B cell (primary cell): ENCODE data around the gene RASGEF1C. TPM values are rescaled to one million over a fixed set of nuclear protein-coding genes. Genes with fewer than 3 reads are reported as not detected.

Experiments
- ATAC-seq: fragments of 200-7000 bp; cut with Tn5 transposase; one replicate; pipeline ENCODE4 v1.10.0; 2021; ENCODE audit warnings: low read depth, mild to moderate bottlenecking, moderate number of reproducible peaks, moderate library complexity
- CTCF ChIA-PET: fragments of 350-600 bp; sonication (Branson Sonifier 250); formaldehyde crosslinking; loops from one replicate; lab custom pipeline; 2021; ENCODE audit warnings: antibody characterized with exemption, inconsistent platforms; lab: Charles Lee
- POLR2A ChIA-PET: fragments of 350-600 bp; sonication (Branson Sonifier 250); formaldehyde crosslinking; loops from one replicate; lab custom pipeline; 2021; ENCODE audit warnings: antibody characterized with exemption; lab: Charles Lee
- DNase-seq: peaks from one replicate; pipeline ENCODE4 v3.0.0; 2013
- H2AFZ ChIP-seq: 2 replicates; pipeline ENCODE4 v1.6.1; 2012; ENCODE audit warnings: mild to moderate bottlenecking, low read depth, low read length; ENCODE audit not compliant: insufficient read depth, poor library complexity, severe bottlenecking
- H3K27ac ChIP-seq, 2 donors: 1 replicate in 1 of 2; 2 replicates in 1 of 2; pipeline ENCODE4 v1.5.1; 2012 to 2013; ENCODE audit warnings: low read length in 2 of 2, mild to moderate bottlenecking in 2 of 2, moderate library complexity in 1 of 2
- H3K27me3 ChIP-seq, 4 experiments: fragments of 200-600 bp in 1 of 4; sonication (generic) in 1 of 4; replicated peaks in 1 of 4; 1 replicate in 2 of 4; 2 replicates in 2 of 4; pipeline versions ENCODE4 v1.6.1 to v1.7.0; 2013 to 2016; ENCODE audit warnings: low read length in 3 of 4, mild to moderate bottlenecking in 2 of 4, mixed read lengths in 1 of 4, moderate library complexity in 1 of 4; ENCODE audit not compliant: insufficient read depth in 4 of 4, control insufficient read depth in 3 of 4; ENCODE audit errors: control extremely low read depth in 1 of 4
- H3K36me3 ChIP-seq, 2 experiments: replicated peaks in 1 of 2; 1 replicate in 1 of 2; 2 replicates in 1 of 2; pipeline versions ENCODE4 v1.6.1 to v1.7.1; 2013; ENCODE audit warnings: low read length in 1 of 2; ENCODE audit not compliant: insufficient read depth in 2 of 2, control insufficient read depth in 1 of 2; ENCODE audit errors: control extremely low read depth in 1 of 2, extremely low read depth in 1 of 2
- H3K4me1 ChIP-seq, 2 donors: fragments of 200-600 bp in 1 of 2; sonication (generic) in 1 of 2; 1 replicate in 1 of 2; 2 replicates in 1 of 2; pipeline versions ENCODE4 v1.5.1 to v1.6.1; 2013 to 2017; ENCODE audit warnings: low read length in 2 of 2; ENCODE audit not compliant: control insufficient read depth in 2 of 2, insufficient read depth in 2 of 2
- H3K4me2 ChIP-seq: replicated peaks from 2 replicates; pipeline ENCODE3; 2012; ENCODE audit warnings: mild to moderate bottlenecking, low read depth, low read length; ENCODE audit not compliant: poor library complexity, severe bottlenecking
- H3K4me3 ChIP-seq, 5 experiments: fragments of 200-600 bp in 1 of 5; sonication (generic) in 1 of 5; 1 replicate in 3 of 5; 2 replicates in 2 of 5; pipeline versions ENCODE4 v1.5.1 to v1.7.0; 2011 to 2016; ENCODE audit warnings: low read length in 4 of 5, mild to moderate bottlenecking in 4 of 5, low read depth in 2 of 5, control low read depth in 1 of 5, moderate library complexity in 1 of 5; ENCODE audit not compliant: insufficient read depth in 1 of 5; ENCODE audit errors: control extremely low read depth in 1 of 5, extremely low read depth in 1 of 5
- H3K79me2 ChIP-seq: fragments of 200-600 bp; sonication (generic); one replicate; pipeline ENCODE4 v1.6.0; 2016; ENCODE audit warnings: low read length; ENCODE audit not compliant: control insufficient read depth, insufficient read depth
- H3K9ac ChIP-seq: fragments of 200-600 bp; sonication (generic); 2 replicates; pipeline ENCODE4 v1.6.1; 2017; ENCODE audit warnings: mild to moderate bottlenecking, low read length, moderate library complexity
- H3K9me3 ChIP-seq, 3 donors: one replicate each; pipeline versions ENCODE4 v1.6.1 to v1.7.1; 2013; ENCODE audit warnings: low read length in 2 of 3; ENCODE audit not compliant: control insufficient read depth in 2 of 3, insufficient read depth in 1 of 3; ENCODE audit errors: control extremely low read depth in 1 of 3
- H4K20me1 ChIP-seq: 2 replicates; pipeline ENCODE4 v1.6.0; 2012; ENCODE audit warnings: mild to moderate bottlenecking, low read length; ENCODE audit not compliant: insufficient read depth, control insufficient read depth, poor library complexity, severe bottlenecking
- H3K27ac Mint-ChIP-seq: one replicate; pipeline ENCODE4 v1.8.0; 2021; ENCODE audit warnings: mixed read lengths
- H3K27me3 Mint-ChIP-seq: one replicate; pipeline ENCODE4 v1.8.0; 2021; ENCODE audit warnings: mixed read lengths
- H3K4me1 Mint-ChIP-seq: one replicate; pipeline ENCODE4 v1.8.0; 2021; ENCODE audit warnings: mixed read lengths
- H3K4me3 Mint-ChIP-seq: one replicate; pipeline ENCODE4 v1.8.0; 2021; ENCODE audit warnings: mixed read lengths
- H3K9me3 Mint-ChIP-seq: one replicate; pipeline ENCODE4 v1.8.0; 2022; ENCODE audit warnings: mixed read lengths; ENCODE audit not compliant: insufficient read depth
- CTCF ChIP-seq: fragments of 200-600 bp; IDR thresholded peaks from one replicate; pipeline ENCODE4 v1.8.0; 2022; ENCODE audit warnings: antibody characterized with exemption, mild to moderate bottlenecking
- EZH2 ChIP-seq: IDR thresholded peaks from 2 replicates; pipeline ENCODE4 v1.6.1; 2012; ENCODE audit warnings: borderline replicate concordance, low read depth, mild to moderate bottlenecking, moderate library complexity, low read length; ENCODE audit not compliant: insufficient read depth, poor library complexity, severe bottlenecking
- WGBS: methylation state at CpG from one replicate; pipeline ENCODE4 v1.1.5; 2013; ENCODE audit warnings: missing lambda C conversion rate; ENCODE audit not compliant: insufficient coverage; 5-methylcytosine and 5-hydroxymethylcytosine counted together
- intact Hi-C: fragments of 100-400 bp; cut with micrococcal nuclease; formaldehyde crosslinking; loops from one replicate; pipeline ENCODE4 v1.10.0; 2022
- polyA plus RNA-seq: library from polyadenylated mRNA; depleted of rRNA; stranded (reverse); fragments of >200 nt; gene quantifications from 2 replicates; pipeline ENCODE4 v1.2.3, GENCODE V29; 2012
- total RNA-seq, 2 donors: library from RNA; stranded (reverse); fragments of 120-200 nt in 1 of 2; gene quantifications; 1 replicate in 1 of 2; 2 replicates in 1 of 2; pipeline versions ENCODE4 v1.2.3 to v1.2.4, GENCODE V29; 2013 to 2022

Gene RASGEF1C
- total and polyA plus RNA-seq, 2 donors (not counting 1 experiment from before 2014, with no cell fraction given): not detected

- Histone ChIP-seq H4K20me1 (no peaks in the 10 kb centered on the region), H2AFZ (no peak overlapping the region), H3K27me3 (peaks cover 0 to 8% (median 0%) of the 10 kb centered on the region in 4 experiments), H3K4me3 (no peak overlapping the region), H3K79me2 (no peaks in the 10 kb centered on the region), H3K9me3 (peaks cover 0 to 8% (median 0%) of the 10 kb centered on the region in 3 donors), H3K36me3 (no peaks in the 10 kb centered on the region), H3K27ac (no peak overlapping the region), H3K4me2 (no peak overlapping the region), H3K9ac (no peak overlapping the region), H3K4me1 (no peaks in the 10 kb centered on the region)
- Mint-ChIP-seq H3K9me3 (no peaks in the 10 kb centered on the region), H3K27me3 (peaks cover 14% of the 10 kb centered on the region), H3K27ac (no peak overlapping the region), H3K4me1 (no peaks in the 10 kb centered on the region), H3K4me3 (no peak overlapping the region)
- ATAC-seq (no peak), DNase-seq (no peak)
- CTCF ChIA-PET: no interaction called here
- TF ChIP-seq CTCF (no peak), EZH2 (no peak)
- intact Hi-C loops: no loop called here
- 96% methylated on average over 42 of the region's 43 CpGs for WGBS
- POLR2A ChIA-PET: no interaction called here
Observed at GRCh38 chr5:180135967-180136629, 72.9 kb downstream of the RASGEF1C start.

GRCh38 chr5:180135128-180135955, 73.7 kb downstream of the RASGEF1C start:
- H3K27me3 Mint-ChIP-seq: peaks cover 10% of the 10 kb centered on the region
- Histone ChIP-seq H3K27ac (no peak overlapping the region), H3K4me1 (no peaks in the 10 kb centered on the region), H3K79me2 (no peaks in the 10 kb centered on the region), H3K4me2 (no peak overlapping the region), H3K9ac (no peak overlapping the region), H4K20me1 (no peaks in the 10 kb centered on the region), H2AFZ (no peak overlapping the region), H3K4me3 (no peak overlapping the region), H3K27me3 (peaks cover 0 to 8% (median 0%) of the 10 kb centered on the region in 4 experiments), H3K9me3 (peaks cover 0 to 8% (median 0%) of the 10 kb centered on the region in 3 donors), H3K36me3 (no peaks in the 10 kb centered on the region)
- POLR2A ChIA-PET: no interaction called here
- no peaks in the 10 kb centered on the region for H3K4me1 Mint-ChIP-seq
- WGBS: 25% methylated on average over 8 of the region's 13 CpGs
- H3K9me3 Mint-ChIP-seq: no peaks in the 10 kb centered on the region
- H3K27ac Mint-ChIP-seq: no peak overlapping the region
- no peak overlapping the region for H3K4me3 Mint-ChIP-seq
- no peak for TF ChIP-seq CTCF
- no peak for TF ChIP-seq EZH2
- CTCF ChIA-PET: no interaction called here
- intact Hi-C loops: no loop called here
- DNase-seq (no peak), ATAC-seq (no peak)
